Karpas-422 (cell line): ENCODE results near the gene HHIPL1. TPM values are rescaled to one million over a fixed set of nuclear protein-coding genes. Genes with fewer than 3 reads are reported as not detected.

Experiments used
- DNase-seq: peaks from one replicate; pipeline ENCODE4 v3.0.0-alpha.2; 2015
- H2AFZ ChIP-seq: fragments of 200-600 bp; sonication (generic); 2 replicates; pipeline ENCODE4 v1.6.1; 2014; ENCODE audit warnings: antibody characterized with exemption, low read length, mixed read lengths
- H3K27ac ChIP-seq: fragments of 200-600 bp; sonication (generic); 2 replicates; pipeline ENCODE4 v1.5.1; 2014; ENCODE audit warnings: mild to moderate bottlenecking, low read length, moderate library complexity
- H3K27me3 ChIP-seq: fragments of 200-600 bp; sonication (generic); 2 replicates; pipeline ENCODE4 v1.6.1; 2014; ENCODE audit warnings: low read length, mixed read lengths
- H3K36me3 ChIP-seq: fragments of 200-600 bp; sonication (generic); 2 replicates; pipeline ENCODE4 v1.6.1; 2014; ENCODE audit warnings: low read length, mixed read lengths; ENCODE audit not compliant: insufficient read depth
- H3K4me1 ChIP-seq: fragments of 200-600 bp; sonication (generic); 2 replicates; pipeline ENCODE4 v1.6.1; 2014; ENCODE audit warnings: mild to moderate bottlenecking, low read length, mixed read lengths
- H3K4me2 ChIP-seq: fragments of 200-600 bp; sonication (generic); 2 replicates; pipeline ENCODE4 v1.6.1; 2014; ENCODE audit warnings: low read length, low read depth, mild to moderate bottlenecking; ENCODE audit not compliant: poor library complexity, severe bottlenecking
- H3K4me3 ChIP-seq: fragments of 200-600 bp; sonication (generic); 2 replicates; pipeline ENCODE4 v1.5.1; 2014; ENCODE audit warnings: mild to moderate bottlenecking, antibody characterized with exemption, low read length, mixed read lengths
- H3K79me2 ChIP-seq: fragments of 200-600 bp; sonication (generic); 2 replicates; pipeline ENCODE4 v1.6.1; 2014; ENCODE audit warnings: mild to moderate bottlenecking, low read length, mixed read lengths
- H3K9ac ChIP-seq: fragments of 200-600 bp; sonication (generic); 2 replicates; pipeline ENCODE4 v1.6.0; 2014; ENCODE audit warnings: low read length
- H3K9me2 ChIP-seq: fragments of 200-600 bp; sonication (generic), shearing (Covaris generic); replicated peaks from 2 replicates; pipeline ENCODE4 v1.6.0; 2014; ENCODE audit warnings: mild to moderate bottlenecking, low read length, moderate library complexity; ENCODE audit not compliant: insufficient read depth
- H3K9me3 ChIP-seq: fragments of 300-700, 200-600 bp; sonication (generic); 2 replicates; pipeline ENCODE4 v1.6.1; 2014; ENCODE audit warnings: low read length, mixed read lengths
- H4K20me1 ChIP-seq: fragments of 200-600 bp; sonication (generic); 2 replicates; pipeline ENCODE4 v1.6.1; 2014; ENCODE audit warnings: mild to moderate bottlenecking, antibody characterized with exemption, low read length, low read depth; ENCODE audit not compliant: insufficient read depth
- total RNA-seq: library from RNA; depleted of rRNA; stranded (reverse); fragments of >200 nt; shearing (Covaris generic); gene quantifications from 2 replicates; pipeline ENCODE4 v1.2.3, GENCODE V29; 2014; ENCODE audit warnings: low replicate concordance

The HHIPL1 gene
- total RNA-seq, 1 experiment from 2014 or later: not detected

GRCh38 chr14:99698642-99699041 is 53.7 kb downstream of the HHIPL1 start:
- Histone ChIP-seq H3K36me3 (no peaks in the 10 kb centered on the region), H3K4me2 (no peak overlapping the region), H3K9me3 (peaks cover 13% of the 10 kb centered on the region), H3K27ac (no peak overlapping the region), H3K27me3 (0 out of 2 replicates have a peak, but pooled peaks cover 3% of the 10 kb centered on the region), H3K9ac (no peak overlapping the region), H3K4me1 (no peaks in the 10 kb centered on the region), H3K4me3 (no peak overlapping the region), H3K9me2 (no peaks in the 10 kb centered on the region), H4K20me1 (no peaks in the 10 kb centered on the region), H3K79me2 (no peaks in the 10 kb centered on the region), H2AFZ (no peak overlapping the region)
- DNase-seq: no peak

GRCh38 chr14:99699085-99699760 is 54.3 kb downstream of the HHIPL1 start:
- DNase-seq: no peak
- no peaks in the 10 kb centered on the region for H4K20me1 ChIP-seq
- H3K9me3 ChIP-seq: peaks cover 18% of the 10 kb centered on the region
- no peak overlapping the region for H3K4me2 ChIP-seq
- no peaks in the 10 kb centered on the region for H3K79me2 ChIP-seq
- H3K9ac ChIP-seq: no peak overlapping the region
- no peak overlapping the region for H3K27ac ChIP-seq
- H3K9me2 ChIP-seq: no peaks in the 10 kb centered on the region
- no peak overlapping the region for H3K4me3 ChIP-seq
- H3K27me3 ChIP-seq: 0 out of 2 replicates have a peak, but pooled peaks cover 3% of the 10 kb centered on the region
- no peak overlapping the region for H2AFZ ChIP-seq
- H3K36me3 ChIP-seq: no peaks in the 10 kb centered on the region
- no peaks in the 10 kb centered on the region for H3K4me1 ChIP-seq

GRCh38 chr14:99699861-99700260 is 54.9 kb downstream of the HHIPL1 start:
- Histone ChIP-seq H3K79me2 (no peaks in the 10 kb centered on the region), H3K4me3 (no peak overlapping the region), H3K9me3 (peaks cover 18% of the 10 kb centered on the region), H3K4me1 (no peaks in the 10 kb centered on the region), H3K9me2 (no peaks in the 10 kb centered on the region), H3K36me3 (no peaks in the 10 kb centered on the region), H4K20me1 (no peaks in the 10 kb centered on the region), H2AFZ (no peak overlapping the region), H3K4me2 (no peak overlapping the region), H3K27me3 (0 out of 2 replicates have a peak, but pooled peaks cover 3% of the 10 kb centered on the region), H3K9ac (no peak overlapping the region), H3K27ac (no peak overlapping the region)
- DNase-seq: no peak

GRCh38 chr14:99700379-99700778 is 55.5 kb downstream of the HHIPL1 start:
- Histone ChIP-seq H3K9me2 (no peaks in the 10 kb centered on the region), H3K27me3 (0 out of 2 replicates have a peak, but pooled peaks cover 3% of the 10 kb centered on the region), H3K36me3 (no peaks in the 10 kb centered on the region)

GRCh38 chr14:99701260-99701659 is 56.3 kb downstream of the HHIPL1 start:
- Histone ChIP-seq H3K36me3 (no peaks in the 10 kb centered on the region), H3K27ac (no peak overlapping the region), H3K4me2 (no peak overlapping the region), H3K4me3 (no peak overlapping the region), H3K27me3 (0 out of 2 replicates have a peak, but pooled peaks cover 3% of the 10 kb centered on the region), H3K9me2 (no peaks in the 10 kb centered on the region), H4K20me1 (no peaks in the 10 kb centered on the region), H3K9ac (no peak overlapping the region), H3K9me3 (peaks cover 18% of the 10 kb centered on the region), H3K4me1 (no peaks in the 10 kb centered on the region), H3K79me2 (no peaks in the 10 kb centered on the region), H2AFZ (no peak overlapping the region)
- no peak for DNase-seq

More at GRCh38 chr14:99700379-99700778, 55.5 kb downstream of the HHIPL1 start:
- no peak overlapping the region for H2AFZ ChIP-seq
- no peak overlapping the region for H3K4me2 ChIP-seq
- DNase-seq: no peak
- H3K27ac ChIP-seq: no peak overlapping the region
- no peaks in the 10 kb centered on the region for H3K4me1 ChIP-seq
- H3K9ac ChIP-seq: no peak overlapping the region
- no peaks in the 10 kb centered on the region for H4K20me1 ChIP-seq
- no peak overlapping the region for H3K4me3 ChIP-seq
- H3K9me3 ChIP-seq: peaks cover 18% of the 10 kb centered on the region
- H3K79me2 ChIP-seq: no peaks in the 10 kb centered on the region

- H3K4me1 ChIP-seq: no peaks in the 10 kb centered on the region
- no peak overlapping the region for H2AFZ ChIP-seq
- H3K27me3 ChIP-seq: 0 out of 2 replicates have a peak, but pooled peaks cover 3% of the 10 kb centered on the region
- H3K4me3 ChIP-seq: no peak overlapping the region
- no peak overlapping the region for H3K4me2 ChIP-seq
- no peak for DNase-seq
- H3K9me2 ChIP-seq: no peaks in the 10 kb centered on the region
- no peak overlapping the region for H3K9ac ChIP-seq
- H4K20me1 ChIP-seq: no peaks in the 10 kb centered on the region
- H3K9me3 ChIP-seq: peaks cover 18% of the 10 kb centered on the region
- H3K36me3 ChIP-seq: no peaks in the 10 kb centered on the region
- H3K79me2 ChIP-seq: no peaks in the 10 kb centered on the region
- no peak overlapping the region for H3K27ac ChIP-seq
Observed at GRCh38 chr14:99702115-99702514, 57.2 kb downstream of the HHIPL1 start.

- Histone ChIP-seq H3K36me3 (no peaks in the 10 kb centered on the region), H3K4me2 (no peak overlapping the region), H3K27ac (no peak overlapping the region), H3K4me1 (no peaks in the 10 kb centered on the region), H3K9ac (no peak overlapping the region), H3K9me2 (no peaks in the 10 kb centered on the region), H2AFZ (no peak overlapping the region), H3K27me3 (0 out of 2 replicates have a peak, but pooled peaks cover 3% of the 10 kb centered on the region), H4K20me1 (no peaks in the 10 kb centered on the region), H3K4me3 (no peak overlapping the region), H3K9me3 (peaks cover 18% of the 10 kb centered on the region), H3K79me2 (no peaks in the 10 kb centered on the region)
- DNase-seq: no peak
Observed at GRCh38 chr14:99703381-99703780, 58.5 kb downstream of the HHIPL1 start.

GRCh38 chr14:99704037-99704436 is 59.1 kb downstream of the HHIPL1 start:
- no peaks in the 10 kb centered on the region for H3K4me1 ChIP-seq
- no peak overlapping the region for H3K4me2 ChIP-seq
- H3K4me3 ChIP-seq: no peak overlapping the region
- H3K36me3 ChIP-seq: no peaks in the 10 kb centered on the region
- H3K9me2 ChIP-seq: no peaks in the 10 kb centered on the region
- no peaks in the 10 kb centered on the region for H4K20me1 ChIP-seq
- H3K27me3 ChIP-seq: 0 out of 2 replicates have a peak, but pooled peaks cover 3% of the 10 kb centered on the region
- H2AFZ ChIP-seq: no peak overlapping the region
- no peaks in the 10 kb centered on the region for H3K79me2 ChIP-seq
- no peak for DNase-seq
- H3K9me3 ChIP-seq: peaks cover 18% of the 10 kb centered on the region
- no peak overlapping the region for H3K9ac ChIP-seq
- H3K27ac ChIP-seq: no peak overlapping the region
